Vagina (tissue), 2 donors: ENCODE data around the gene HOXB3.

Experiments
- POLR2A ChIP-seq, 2 donors: fragments of 450-650 bp; IDR thresholded peaks; one replicate each; pipeline ENCODE4 v1.6.1; 2017; ENCODE audit warnings: antibody characterized with exemption in 2 of 2, mild to moderate bottlenecking in 2 of 2, moderate library complexity in 2 of 2
- POLR2AphosphoS5 ChIP-seq, 2 donors: sonication (generic); formaldehyde crosslinking; IDR thresholded peaks; one replicate each; pipeline ENCODE4 v1.9.0; 2017; ENCODE audit warnings: antibody characterized with exemption in 2 of 2, mild to moderate bottlenecking in 2 of 2, low read depth in 1 of 2; ENCODE audit not compliant: insufficient read depth in 1 of 2
- TF ChIP-seq, protein P1 (sequence below), 3 experiments: fragments of 450-650 bp in 2 of 3; fragments of 200-600 bp in 1 of 3; sonication (generic) in 1 of 3; IDR thresholded peaks; one replicate each; pipeline ENCODE4 v1.5.1; 2017 to 2019; ENCODE audit warnings: antibody characterized with exemption in 3 of 3, mild to moderate bottlenecking in 2 of 3, moderate library complexity in 2 of 3

DNA sequence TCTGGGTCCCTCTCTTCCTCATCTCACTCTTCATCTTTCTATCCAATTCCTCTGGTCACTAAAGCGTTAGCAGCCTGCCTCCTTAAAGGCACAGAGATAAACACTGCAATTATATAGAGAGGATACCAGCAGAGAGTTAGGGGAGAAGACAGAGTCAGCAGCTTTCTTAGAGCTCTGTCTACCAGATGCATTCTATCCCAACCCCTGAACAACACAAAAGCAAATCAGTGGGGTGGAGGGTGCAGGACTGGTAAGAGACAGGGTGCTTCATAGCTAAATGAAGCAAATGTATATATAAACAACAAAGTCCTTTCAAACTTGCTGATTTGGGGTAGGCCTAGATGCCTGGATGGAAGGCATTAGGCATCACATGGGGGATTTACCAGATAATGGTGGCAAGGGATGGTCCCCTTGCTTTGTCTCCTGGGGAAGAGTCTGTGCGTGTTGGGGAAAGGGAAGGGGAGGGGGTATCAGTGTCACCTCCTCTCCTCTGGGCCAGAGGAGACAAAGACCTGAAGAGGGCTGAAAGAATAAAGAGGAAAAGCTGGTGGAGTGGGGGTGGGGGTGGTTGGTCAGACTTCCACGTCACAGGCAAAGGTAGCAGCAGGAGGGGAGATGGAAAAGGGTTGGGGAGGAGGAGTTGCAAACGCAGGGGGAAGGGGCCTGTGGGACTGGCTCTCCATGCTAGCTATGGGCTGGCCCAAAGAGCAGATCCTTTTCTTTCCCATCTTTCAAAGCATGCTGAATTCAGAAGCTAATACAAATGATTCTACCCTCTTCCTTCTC is 23.9 kb downstream of the HOXB3 start:
- no peak for TF ChIP-seq POLR2AphosphoS5 (IDR thresholded peaks at IDR 0.05; ENCODE audit: insufficient read depth in 1 of 2, low read depth in 1 of 2)
- TF ChIP-seq, protein P1, sequence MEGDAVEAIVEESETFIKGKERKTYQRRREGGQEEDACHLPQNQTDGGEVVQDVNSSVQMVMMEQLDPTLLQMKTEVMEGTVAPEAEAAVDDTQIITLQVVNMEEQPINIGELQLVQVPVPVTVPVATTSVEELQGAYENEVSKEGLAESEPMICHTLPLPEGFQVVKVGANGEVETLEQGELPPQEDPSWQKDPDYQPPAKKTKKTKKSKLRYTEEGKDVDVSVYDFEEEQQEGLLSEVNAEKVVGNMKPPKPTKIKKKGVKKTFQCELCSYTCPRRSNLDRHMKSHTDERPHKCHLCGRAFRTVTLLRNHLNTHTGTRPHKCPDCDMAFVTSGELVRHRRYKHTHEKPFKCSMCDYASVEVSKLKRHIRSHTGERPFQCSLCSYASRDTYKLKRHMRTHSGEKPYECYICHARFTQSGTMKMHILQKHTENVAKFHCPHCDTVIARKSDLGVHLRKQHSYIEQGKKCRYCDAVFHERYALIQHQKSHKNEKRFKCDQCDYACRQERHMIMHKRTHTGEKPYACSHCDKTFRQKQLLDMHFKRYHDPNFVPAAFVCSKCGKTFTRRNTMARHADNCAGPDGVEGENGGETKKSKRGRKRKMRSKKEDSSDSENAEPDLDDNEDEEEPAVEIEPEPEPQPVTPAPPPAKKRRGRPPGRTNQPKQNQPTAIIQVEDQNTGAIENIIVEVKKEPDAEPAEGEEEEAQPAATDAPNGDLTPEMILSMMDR (IDR thresholded peaks at IDR 0.05) = no peak
- TF ChIP-seq POLR2A (IDR thresholded peaks at IDR 0.05) = no peak
